HepG2 (cell line): ENCODE data around the gene DNAJB12. TPM values are rescaled to one million over a fixed set of nuclear protein-coding genes. Genes with fewer than 3 reads are reported as not detected.
A peak's percentile ranks its signal among the peaks of the same experiment; 100 is the strongest.

ENCODE experiments used
- ASH2L ChIP-seq: fragments of 300-600, 200-600 bp; sonication (generic); IDR thresholded peaks from 2 replicates; pipeline ENCODE4 v1.7.0; 2017; ENCODE audit warnings: low read depth, mild to moderate bottlenecking, moderate library complexity, mixed read lengths, low read length; ENCODE audit not compliant: insufficient read length
- EZH2 ChIP-seq: conservative IDR thresholded peaks from 2 replicates; pipeline ENCODE4 v1.6.1; 2012; ENCODE audit warnings: mild to moderate bottlenecking, low read depth, low read length, moderate library complexity
- FOXA3 ChIP-seq: IDR thresholded peaks from 2 replicates; pipeline ENCODE4 v1.6.1; 2016; ENCODE audit warnings: missing genetic modification reagents, missing compliant biosample characterization
- GATAD1 ChIP-seq: IDR thresholded peaks from 2 replicates; pipeline ENCODE4 v1.6.1; 2016; ENCODE audit warnings: missing genetic modification reagents, missing compliant biosample characterization
- GTF3A ChIP-seq: sonication (generic); formaldehyde crosslinking; conservative IDR thresholded peaks from 2 replicates; pipeline ENCODE4 v1.4.0; 2020; ENCODE audit warnings: mild to moderate bottlenecking, missing genetic modification reagents
- NR3C1 ChIP-seq: sonication (generic); formaldehyde crosslinking; IDR thresholded peaks from 2 replicates; pipeline ENCODE4 v1.4.0; 2020; ENCODE audit warnings: missing genetic modification reagents
- PRMT3 ChIP-seq: sonication (generic); formaldehyde crosslinking; IDR thresholded peaks from 2 replicates; pipeline ENCODE4 v1.8.1; 2022; ENCODE audit warnings: low read depth, mild to moderate bottlenecking, moderate library complexity, missing genetic modification reagents, borderline replicate concordance
- RARA ChIP-seq: IDR thresholded peaks from 2 replicates; pipeline ENCODE4 v1.6.1; 2016; ENCODE audit warnings: missing genetic modification reagents, missing compliant biosample characterization
- RBFOX2 ChIP-seq: fragments of 200-400 bp; formaldehyde crosslinking; IDR thresholded peaks from 2 replicates; pipeline ENCODE4 v1.6.1; 2017; ENCODE audit warnings: low read depth, mild to moderate bottlenecking, low read length
- TAF1 ChIP-seq: sonication (generic); formaldehyde crosslinking; IDR thresholded peaks from 2 replicates; pipeline ENCODE4 v1.4.0; 2020; ENCODE audit warnings: missing genetic modification reagents
- ZBTB7B ChIP-seq: sonication (generic); formaldehyde crosslinking; IDR thresholded peaks from 2 replicates; pipeline ENCODE4 v1.4.0; 2020; ENCODE audit warnings: missing genetic modification reagents
- ZKSCAN8 ChIP-seq: IDR thresholded peaks from 2 replicates; pipeline ENCODE4 v1.6.1; 2016; ENCODE audit warnings: borderline replicate concordance, missing genetic modification reagents, missing compliant biosample characterization
- ZNF24 ChIP-seq: fragments of 450-650 bp; IDR thresholded peaks from 2 replicates; pipeline ENCODE4 v1.6.1; 2017; ENCODE audit warnings: antibody characterized with exemption, mild to moderate bottlenecking
- ZNF496 ChIP-seq: sonication (generic); formaldehyde crosslinking; IDR thresholded peaks from 2 replicates; pipeline ENCODE4 v1.8.1; 2023; ENCODE audit warnings: mild to moderate bottlenecking, moderate library complexity, missing genetic modification reagents; ENCODE audit not compliant: insufficient replicate concordance
- ZNF557 ChIP-seq: sonication (generic); formaldehyde crosslinking; IDR thresholded peaks from 2 replicates; pipeline ENCODE4 v1.4.0; 2020; ENCODE audit warnings: missing genetic modification reagents
- polyA plus RNA-seq, 8 experiments: library from polyadenylated mRNA; depleted of rRNA in 3 of 8; stranded (reverse) in 7 of 8; unstranded in 1 of 8; fragments of >200 nt; fragmentation: Illumina TruSeq in 4 of 8; extraction: Trizol in 4 of 8; gene quantifications; 2 replicates each; pipeline versions ENCODE4 v1.2.1 to v1.2.3, GENCODE V29; 2011 to 2016; ENCODE audit warnings: low read depth in 4 of 8, missing spikeins in 1 of 8, mixed read lengths in 1 of 8; ENCODE audit not compliant: insufficient read depth in 1 of 8
- total RNA-seq, 5 experiments: library from RNA; depleted of rRNA; stranded (reverse); fragments of >200 nt; fragmentation: Illumina TruSeq; extraction: Trizol; gene quantifications; 2 replicates each; pipeline ENCODE4 v1.2.3, GENCODE V29; 2016; ENCODE audit warnings: low read depth in 1 of 5
- TF ChIP-seq, protein P1 (sequence below): sonication (generic); formaldehyde crosslinking; IDR thresholded peaks from 2 replicates; pipeline ENCODE4 v1.4.0; 2020; ENCODE audit warnings: missing genetic modification reagents
- TF ChIP-seq, protein P2 (sequence below): IDR thresholded peaks from 2 replicates; pipeline ENCODE4 v1.6.1; 2016; ENCODE audit warnings: mild to moderate bottlenecking, missing biosample characterization, missing genetic modification reagents
- TF ChIP-seq, protein P3 (sequence below): sonication (generic); IDR thresholded peaks from 2 replicates; pipeline ENCODE4 v1.6.1; 2016; ENCODE audit warnings: low read depth, borderline replicate concordance
- TF ChIP-seq, protein P4 (sequence below): sonication (generic); formaldehyde crosslinking; IDR thresholded peaks from 2 replicates; pipeline ENCODE4 v1.5.1; 2020; ENCODE audit warnings: mild to moderate bottlenecking, missing genetic modification reagents, borderline replicate concordance
- TF ChIP-seq, protein P5 (sequence below): sonication (generic); formaldehyde crosslinking; IDR thresholded peaks from 2 replicates; pipeline ENCODE4 v1.4.0; 2020; ENCODE audit warnings: missing genetic modification reagents
- TF ChIP-seq, protein P6 (sequence below): sonication (generic); formaldehyde crosslinking; IDR thresholded peaks from 2 replicates; pipeline ENCODE4 v1.4.0; 2020; ENCODE audit warnings: missing genetic modification reagents, low read depth, mild to moderate bottlenecking, borderline replicate concordance

The DNAJB12 gene
- total and polyA plus RNA-seq, 2 of the 13 experiments (the other 11 are each of a cell fraction or from before 2014, with no cell fraction given): 10.8 to 18.2 TPM

DNA sequence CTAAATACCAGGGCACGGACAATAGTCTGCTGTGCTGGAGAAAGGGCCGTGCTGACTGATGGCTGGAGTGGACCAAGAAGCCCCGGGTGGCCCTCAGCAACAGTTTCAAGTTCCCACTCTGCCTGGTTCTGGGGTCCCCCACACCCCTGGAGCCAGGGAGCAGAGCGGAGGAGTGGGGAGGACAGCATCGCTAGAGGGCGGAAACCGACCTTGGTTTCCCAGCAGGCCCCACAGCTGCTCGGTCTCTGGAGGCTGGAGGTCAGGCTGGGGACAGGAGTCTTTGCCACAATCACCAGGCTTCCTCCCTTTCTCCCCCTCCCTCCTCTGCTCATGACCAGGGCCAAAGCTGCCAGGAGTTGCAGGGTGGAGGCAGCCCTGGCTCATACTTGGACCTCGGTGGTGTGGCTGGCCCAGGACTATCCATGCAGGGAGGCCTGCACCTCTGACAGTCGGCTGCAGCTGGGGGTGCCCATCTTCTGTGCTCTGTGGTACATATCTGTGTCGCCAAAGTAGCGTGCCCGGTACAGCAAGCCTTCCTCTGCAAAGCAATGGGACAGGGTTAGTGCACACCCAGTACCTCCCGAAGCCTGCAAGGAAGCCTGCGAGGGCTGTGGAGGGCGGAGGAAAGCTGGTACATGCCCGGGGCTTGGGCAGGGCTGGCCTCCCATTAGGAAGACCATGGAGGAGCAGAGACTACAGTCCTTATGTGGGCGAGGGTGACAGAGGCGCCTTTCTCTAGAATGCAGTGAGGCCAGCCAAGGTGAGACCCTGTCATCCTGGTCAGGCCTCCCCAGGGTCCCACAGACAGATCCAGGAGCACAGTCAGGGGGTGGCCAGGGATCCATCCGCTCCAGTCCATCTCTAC, 19.1 kb downstream of the DNAJB12 start (continued):
- TF ChIP-seq GATAD1 (no peak), ZNF557 (CRISPR knock-in tag) (no peak), GTF3A (CRISPR knock-in tag) (no peak), PRMT3 (no peak), RARA (CRISPR knock-in tag) (no peak), RBFOX2 (no peak), ZNF496 (CRISPR knock-in tag) (no peak), ZNF24 (no peak), ZKSCAN8 (CRISPR knock-in tag) (no peak), FOXA3 (no peak), ASH2L (peak; percentile 34), NR3C1 (no peak), EZH2 (no peak), TAF1 (CRISPR knock-in tag) (no peak), ZBTB7B (CRISPR knock-in tag) (no peak)
- TF ChIP-seq, protein P1, sequence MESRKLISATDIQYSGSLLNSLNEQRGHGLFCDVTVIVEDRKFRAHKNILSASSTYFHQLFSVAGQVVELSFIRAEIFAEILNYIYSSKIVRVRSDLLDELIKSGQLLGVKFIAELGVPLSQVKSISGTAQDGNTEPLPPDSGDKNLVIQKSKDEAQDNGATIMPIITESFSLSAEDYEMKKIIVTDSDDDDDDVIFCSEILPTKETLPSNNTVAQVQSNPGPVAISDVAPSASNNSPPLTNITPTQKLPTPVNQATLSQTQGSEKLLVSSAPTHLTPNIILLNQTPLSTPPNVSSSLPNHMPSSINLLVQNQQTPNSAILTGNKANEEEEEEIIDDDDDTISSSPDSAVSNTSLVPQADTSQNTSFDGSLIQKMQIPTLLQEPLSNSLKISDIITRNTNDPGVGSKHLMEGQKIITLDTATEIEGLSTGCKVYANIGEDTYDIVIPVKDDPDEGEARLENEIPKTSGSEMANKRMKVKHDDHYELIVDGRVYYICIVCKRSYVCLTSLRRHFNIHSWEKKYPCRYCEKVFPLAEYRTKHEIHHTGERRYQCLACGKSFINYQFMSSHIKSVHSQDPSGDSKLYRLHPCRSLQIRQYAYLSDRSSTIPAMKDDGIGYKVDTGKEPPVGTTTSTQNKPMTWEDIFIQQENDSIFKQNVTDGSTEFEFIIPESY (CRISPR knock-in tag): no peak
- TF ChIP-seq, protein P2, sequence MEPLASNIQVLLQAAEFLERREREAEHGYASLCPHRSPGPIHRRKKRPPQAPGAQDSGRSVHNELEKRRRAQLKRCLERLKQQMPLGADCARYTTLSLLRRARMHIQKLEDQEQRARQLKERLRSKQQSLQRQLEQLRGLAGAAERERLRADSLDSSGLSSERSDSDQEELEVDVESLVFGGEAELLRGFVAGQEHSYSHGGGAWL (CRISPR knock-in tag): no peak
- TF ChIP-seq, protein P3, sequence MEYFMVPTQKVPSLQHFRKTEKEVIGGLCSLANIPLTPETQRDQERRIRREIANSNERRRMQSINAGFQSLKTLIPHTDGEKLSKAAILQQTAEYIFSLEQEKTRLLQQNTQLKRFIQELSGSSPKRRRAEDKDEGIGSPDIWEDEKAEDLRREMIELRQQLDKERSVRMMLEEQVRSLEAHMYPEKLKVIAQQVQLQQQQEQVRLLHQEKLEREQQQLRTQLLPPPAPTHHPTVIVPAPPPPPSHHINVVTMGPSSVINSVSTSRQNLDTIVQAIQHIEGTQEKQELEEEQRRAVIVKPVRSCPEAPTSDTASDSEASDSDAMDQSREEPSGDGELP: peak; percentile 26; the same call in 1 of the 2 replicates
- TF ChIP-seq, protein P4, sequence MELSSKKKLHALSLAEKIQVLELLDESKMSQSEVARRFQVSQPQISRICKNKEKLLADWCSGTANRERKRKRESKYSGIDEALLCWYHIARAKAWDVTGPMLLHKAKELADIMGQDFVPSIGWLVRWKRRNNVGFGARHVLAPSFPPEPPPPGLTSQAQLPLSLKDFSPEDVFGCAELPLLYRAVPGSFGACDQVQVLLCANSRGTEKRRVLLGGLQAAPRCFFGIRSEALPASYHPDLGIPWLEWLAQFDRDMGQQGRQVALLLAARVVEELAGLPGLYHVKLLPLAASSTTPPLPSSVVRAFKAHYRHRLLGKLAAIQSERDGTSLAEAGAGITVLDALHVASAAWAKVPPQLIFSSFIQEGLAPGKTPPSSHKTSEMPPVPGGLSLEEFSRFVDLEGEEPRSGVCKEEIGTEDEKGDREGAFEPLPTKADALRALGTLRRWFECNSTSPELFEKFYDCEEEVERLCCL (CRISPR knock-in tag): no peak
- TF ChIP-seq, protein P5, sequence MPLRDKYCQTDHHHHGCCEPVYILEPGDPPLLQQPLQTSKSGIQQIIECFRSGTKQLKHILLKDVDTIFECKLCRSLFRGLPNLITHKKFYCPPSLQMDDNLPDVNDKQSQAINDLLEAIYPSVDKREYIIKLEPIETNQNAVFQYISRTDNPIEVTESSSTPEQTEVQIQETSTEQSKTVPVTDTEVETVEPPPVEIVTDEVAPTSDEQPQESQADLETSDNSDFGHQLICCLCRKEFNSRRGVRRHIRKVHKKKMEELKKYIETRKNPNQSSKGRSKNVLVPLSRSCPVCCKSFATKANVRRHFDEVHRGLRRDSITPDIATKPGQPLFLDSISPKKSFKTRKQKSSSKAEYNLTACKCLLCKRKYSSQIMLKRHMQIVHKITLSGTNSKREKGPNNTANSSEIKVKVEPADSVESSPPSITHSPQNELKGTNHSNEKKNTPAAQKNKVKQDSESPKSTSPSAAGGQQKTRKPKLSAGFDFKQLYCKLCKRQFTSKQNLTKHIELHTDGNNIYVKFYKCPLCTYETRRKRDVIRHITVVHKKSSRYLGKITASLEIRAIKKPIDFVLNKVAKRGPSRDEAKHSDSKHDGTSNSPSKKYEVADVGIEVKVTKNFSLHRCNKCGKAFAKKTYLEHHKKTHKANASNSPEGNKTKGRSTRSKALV (CRISPR knock-in tag): no peak
- TF ChIP-seq, protein P6, sequence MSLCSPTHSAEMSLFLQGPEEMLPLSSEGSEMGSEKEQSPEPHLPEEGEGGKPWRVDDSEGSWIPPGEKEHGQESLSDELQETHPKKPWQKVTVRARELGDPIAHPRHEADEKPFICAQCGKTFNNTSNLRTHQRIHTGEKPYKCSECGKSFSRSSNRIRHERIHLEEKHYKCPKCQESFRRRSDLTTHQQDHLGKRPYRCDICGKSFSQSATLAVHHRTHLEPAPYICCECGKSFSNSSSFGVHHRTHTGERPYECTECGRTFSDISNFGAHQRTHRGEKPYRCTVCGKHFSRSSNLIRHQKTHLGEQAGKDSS (CRISPR knock-in tag): no peak
